Ramos (cell line): ENCODE data around the gene SLX4.
"Not testable (repeated sequence)": the region's sequence is repeated elsewhere in the genome, so short reads cannot be mapped to it uniquely, and the experiment has no call there.

Experiments used
- in situ Hi-C: fragments of 300-500 bp; cut with MboI; formaldehyde crosslinking; loops from one replicate; pipeline ENCODE4 v1.14.3; 2022; ENCODE audit warnings: low sequenced_read_pairs; ENCODE audit not compliant: unreplicated experiment

The SLX4 gene, protein sequence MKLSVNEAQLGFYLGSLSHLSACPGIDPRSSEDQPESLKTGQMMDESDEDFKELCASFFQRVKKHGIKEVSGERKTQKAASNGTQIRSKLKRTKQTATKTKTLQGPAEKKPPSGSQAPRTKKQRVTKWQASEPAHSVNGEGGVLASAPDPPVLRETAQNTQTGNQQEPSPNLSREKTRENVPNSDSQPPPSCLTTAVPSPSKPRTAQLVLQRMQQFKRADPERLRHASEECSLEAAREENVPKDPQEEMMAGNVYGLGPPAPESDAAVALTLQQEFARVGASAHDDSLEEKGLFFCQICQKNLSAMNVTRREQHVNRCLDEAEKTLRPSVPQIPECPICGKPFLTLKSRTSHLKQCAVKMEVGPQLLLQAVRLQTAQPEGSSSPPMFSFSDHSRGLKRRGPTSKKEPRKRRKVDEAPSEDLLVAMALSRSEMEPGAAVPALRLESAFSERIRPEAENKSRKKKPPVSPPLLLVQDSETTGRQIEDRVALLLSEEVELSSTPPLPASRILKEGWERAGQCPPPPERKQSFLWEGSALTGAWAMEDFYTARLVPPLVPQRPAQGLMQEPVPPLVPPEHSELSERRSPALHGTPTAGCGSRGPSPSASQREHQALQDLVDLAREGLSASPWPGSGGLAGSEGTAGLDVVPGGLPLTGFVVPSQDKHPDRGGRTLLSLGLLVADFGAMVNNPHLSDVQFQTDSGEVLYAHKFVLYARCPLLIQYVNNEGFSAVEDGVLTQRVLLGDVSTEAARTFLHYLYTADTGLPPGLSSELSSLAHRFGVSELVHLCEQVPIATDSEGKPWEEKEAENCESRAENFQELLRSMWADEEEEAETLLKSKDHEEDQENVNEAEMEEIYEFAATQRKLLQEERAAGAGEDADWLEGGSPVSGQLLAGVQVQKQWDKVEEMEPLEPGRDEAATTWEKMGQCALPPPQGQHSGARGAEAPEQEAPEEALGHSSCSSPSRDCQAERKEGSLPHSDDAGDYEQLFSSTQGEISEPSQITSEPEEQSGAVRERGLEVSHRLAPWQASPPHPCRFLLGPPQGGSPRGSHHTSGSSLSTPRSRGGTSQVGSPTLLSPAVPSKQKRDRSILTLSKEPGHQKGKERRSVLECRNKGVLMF (N-terminal part only)

DNA sequence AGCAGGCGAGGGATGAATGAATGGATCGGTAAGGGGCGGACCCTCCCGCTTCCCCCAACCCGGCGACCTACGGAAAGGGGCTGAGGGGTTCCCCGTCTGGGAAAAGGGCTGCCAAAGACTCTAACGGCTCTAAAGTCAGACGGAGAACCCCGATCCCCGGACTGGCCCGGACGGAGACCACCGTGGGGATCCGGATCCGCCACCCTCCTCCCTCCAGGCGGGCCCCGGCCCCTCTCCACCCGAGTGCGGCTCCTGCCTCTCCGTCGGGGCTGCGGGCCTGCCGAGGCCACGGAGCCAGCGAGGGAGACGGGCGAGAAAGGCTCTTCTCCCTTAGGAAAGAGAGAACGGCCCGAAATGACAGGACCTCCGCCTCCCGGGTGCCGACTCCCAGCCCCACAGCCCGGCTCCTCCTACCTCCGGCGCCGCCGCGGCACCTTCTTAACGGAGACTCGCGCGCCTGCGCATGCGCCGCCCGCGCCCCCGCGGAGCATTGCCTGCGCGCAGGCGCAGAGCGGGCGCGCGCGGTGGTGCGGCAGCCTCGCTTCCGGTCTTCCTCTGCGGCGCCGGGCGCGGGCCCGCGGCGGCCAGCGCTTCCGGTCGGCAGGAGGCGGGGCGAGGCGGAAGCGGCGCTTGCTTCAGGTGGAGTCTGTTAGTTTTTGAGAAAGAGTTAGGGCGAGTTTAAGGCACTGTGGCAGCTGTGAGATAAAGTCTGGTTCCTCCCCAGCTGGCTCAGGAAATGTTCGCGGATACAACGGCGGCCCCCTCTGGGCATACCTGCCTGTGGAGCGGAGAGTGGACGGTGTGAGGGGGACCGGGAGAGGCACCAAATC lies at the start of gene SLX4:
Gene SLX4 (minus strand): TSS at position 461 of the 830 bp plus-strand sequence. CDS start 2,642 bp downstream, outside the sequence.
- in situ Hi-C loops = no loop called here

DNA sequence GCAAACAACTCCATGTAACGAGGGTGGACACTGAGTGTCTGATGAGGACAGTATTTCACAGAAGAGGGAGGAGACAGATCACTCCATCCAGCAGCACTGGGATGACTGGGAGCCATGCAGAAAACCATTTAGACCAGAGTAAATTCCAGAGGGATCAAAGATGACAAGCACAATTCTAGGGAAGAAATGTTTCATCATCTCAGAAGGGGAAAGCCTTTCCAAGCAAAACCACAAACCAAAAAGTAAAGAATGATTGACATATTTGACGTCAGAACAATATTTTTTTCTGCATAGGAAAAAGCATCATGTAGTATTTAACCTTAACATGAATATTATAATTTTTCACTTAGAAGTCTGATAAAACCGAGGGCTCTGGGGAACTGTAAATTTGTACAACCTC lies 47.8 kb upstream of the SLX4 start:
- in situ Hi-C loops = no loop called here

DNA sequence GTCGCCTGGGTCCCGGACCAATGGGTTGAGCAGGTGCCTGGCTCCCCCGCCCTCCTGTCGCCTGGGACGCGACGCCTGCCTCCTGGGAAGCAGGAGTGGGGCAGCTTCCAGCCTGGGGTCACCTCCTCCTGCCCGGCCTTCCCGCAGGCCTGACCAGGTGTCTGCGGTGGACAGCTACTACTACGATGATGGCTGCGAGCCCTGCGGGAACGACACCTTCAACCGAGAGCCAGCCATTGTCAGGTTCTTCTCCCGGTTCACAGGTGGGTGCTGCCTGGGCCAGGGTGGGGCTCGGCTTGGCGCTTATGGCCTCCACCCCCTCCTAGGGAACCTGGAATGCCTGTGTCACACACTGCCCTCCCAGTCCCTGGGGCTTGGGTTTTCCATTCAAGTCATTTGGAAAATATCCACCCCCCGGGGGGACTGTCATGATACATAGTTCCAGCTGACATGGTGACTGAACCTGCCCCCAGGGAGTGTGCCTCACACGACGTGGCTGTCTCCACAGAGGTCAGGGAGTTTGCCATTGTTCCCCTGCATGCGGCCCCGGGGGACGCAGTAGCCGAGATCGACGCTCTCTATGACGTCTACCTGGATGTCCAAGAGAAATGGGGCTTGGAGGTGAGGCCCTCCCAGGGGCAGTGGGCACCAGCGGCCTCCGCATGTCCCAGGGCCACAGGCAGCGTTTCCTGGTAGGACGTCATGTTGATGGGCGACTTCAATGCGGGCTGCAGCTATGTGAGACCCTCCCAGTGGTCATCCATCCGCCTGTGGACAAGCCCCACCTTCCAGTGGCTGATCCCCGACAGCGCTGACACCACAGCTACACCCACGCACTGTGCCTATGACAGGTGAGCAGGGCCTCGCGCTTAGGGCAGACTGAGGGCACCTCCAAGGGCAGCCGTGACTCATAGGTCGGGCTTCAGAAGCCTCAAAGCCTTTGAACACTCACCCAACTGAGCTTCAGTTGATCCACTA lies 45.4 kb upstream of the SLX4 start:
- in situ Hi-C loops = no loop called here

GRCh38 chr16:3656160-3656490 lies 44.7 kb upstream of the SLX4 start:
- in situ Hi-C loops = not testable (repeated sequence)

GRCh38 chr16:3655396-3656159 lies 44.2 kb upstream of the SLX4 start:
- in situ Hi-C loops = no loop called here

DNA sequence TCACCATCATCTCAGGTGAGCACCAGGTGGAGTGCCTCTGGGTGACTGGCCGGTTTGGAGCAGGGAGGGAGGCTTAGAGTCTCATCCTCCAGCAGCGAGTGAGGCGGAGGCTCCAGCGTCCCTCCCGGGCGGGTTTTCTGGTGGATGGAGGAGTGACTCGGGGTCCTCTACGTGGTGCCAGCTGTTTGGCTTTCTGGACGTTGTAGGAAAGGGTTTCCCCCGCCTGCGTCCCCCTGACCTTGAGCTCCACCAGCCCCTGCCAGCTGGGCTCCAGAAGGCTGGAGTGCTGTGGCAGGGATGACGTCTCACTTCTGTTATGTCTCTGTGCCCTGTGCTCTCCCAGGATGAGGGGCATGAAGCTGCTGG lies 43.6 kb upstream of the SLX4 start:
- in situ Hi-C loops = no loop called here

GRCh38 chr16:3654249-3654991 lies 43.0 kb upstream of the SLX4 start, which contains the start of gene DNASE1:
TSS of gene DNASE1 (plus strand) at chr16:3654691. CDS start at chr16:3655374, 683 bp downstream.
- in situ Hi-C loops = no loop called here

GRCh38 chr16:3652373-3653195 lies 41.2 kb upstream of the SLX4 start:
- in situ Hi-C loops = no loop called here

GRCh38 chr16:3651461-3652372 lies 40.3 kb upstream of the SLX4 start:
- in situ Hi-C loops = no loop called here

DNA sequence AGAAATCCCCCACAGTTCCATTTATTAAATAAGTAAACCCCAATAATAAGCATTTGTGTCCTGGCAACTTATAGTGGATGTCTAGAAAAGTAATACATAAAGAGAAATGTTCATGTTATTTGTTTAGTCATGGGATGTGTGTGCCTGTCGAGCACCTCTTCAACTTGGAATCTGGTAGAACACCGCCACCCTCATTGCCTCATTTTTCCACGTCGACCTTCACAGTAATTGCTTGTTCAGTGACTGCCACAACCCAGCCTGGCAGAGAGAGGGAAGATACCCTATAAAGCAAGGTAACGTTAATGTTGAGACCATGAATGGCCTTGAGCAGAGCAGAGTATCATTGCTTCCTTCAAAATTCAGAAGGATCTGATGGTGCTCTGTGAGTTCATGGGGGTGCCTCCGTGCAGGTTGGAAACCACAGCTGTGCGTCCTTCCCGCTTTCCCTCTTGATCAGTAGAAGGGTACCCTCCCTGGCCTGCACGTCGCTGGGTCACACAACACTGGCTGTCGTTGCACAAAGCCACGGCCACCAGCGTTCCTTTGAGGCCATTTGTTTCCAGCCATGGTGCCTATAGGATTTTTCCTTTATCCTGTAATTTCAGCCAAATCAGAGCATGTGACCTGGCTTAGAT lies 39.3 kb upstream of the SLX4 start:
- in situ Hi-C loops = no loop called here

DNA sequence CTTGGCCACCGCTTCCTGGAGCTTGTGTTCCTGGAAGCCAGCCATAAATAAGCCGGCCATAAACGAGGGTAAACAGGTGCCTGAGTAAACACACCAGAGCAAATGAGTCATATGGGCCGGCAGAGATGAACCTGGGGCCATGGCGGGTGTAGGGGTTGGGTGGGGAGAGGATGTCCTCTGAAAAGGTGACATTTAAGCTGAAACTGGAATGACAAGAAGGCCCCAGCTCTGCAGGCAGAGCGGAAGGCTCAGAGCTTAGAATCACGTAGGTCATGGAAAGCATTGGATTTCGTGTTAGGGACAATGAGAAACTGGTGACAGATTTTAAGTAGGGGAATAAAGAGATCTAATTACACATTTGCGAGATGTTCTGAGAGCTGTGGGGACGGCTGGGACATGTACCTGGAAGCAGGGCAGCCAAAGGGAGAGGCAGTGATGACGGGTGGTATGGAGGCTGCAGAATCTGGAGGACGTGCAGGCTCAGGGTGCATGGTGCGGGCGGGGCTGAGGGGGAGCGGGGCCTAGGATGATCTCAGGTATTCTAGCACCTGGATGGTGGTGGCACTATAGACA lies 35.0 kb upstream of the SLX4 start:
- in situ Hi-C loops = no loop called here

- in situ Hi-C loops = no loop called here
These were observed 34.3 kb upstream of the SLX4 start for GRCh38 chr16:3645504-3646347.

DNA sequence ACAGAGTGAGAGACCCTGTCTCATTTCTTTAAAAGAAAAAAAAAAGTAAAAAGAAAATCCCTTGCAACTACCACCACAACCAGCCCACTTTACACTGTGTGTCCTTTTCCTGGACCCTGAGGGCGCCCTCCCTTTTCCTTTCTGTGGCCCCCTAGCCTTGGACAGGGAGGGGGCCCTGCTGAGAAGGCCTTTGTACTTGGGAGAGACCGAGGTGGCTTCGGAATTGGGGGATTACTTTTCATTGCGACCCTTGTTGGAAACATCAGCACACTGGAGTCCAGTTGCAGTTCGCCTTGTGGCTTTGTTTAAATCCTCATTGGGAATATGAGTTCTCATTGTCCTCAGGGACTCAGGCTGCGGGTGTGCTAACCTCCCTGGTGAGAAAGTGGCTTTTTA lies 33.7 kb upstream of the SLX4 start:
- in situ Hi-C loops = no loop called here
